Panc1 (cell line): Measurements from ENCODE around the gene NPEPL1. TPM values are rescaled to one million over a fixed set of nuclear protein-coding genes. Genes with fewer than 3 reads are reported as not detected.

Source experiments
- ATAC-seq: fragments of 200-7000 bp; cut with Tn5 transposase; 2 replicates; pipeline ENCODE4 v1.9.1; 2020; ENCODE audit warnings: mild to moderate bottlenecking, moderate library complexity
- BruUV-seq: library from RNA; stranded (reverse); fragments of 400-500 nt; replicated peaks from 2 replicates; lab custom pipeline; 2021; lab: Mats Ljungman, UMichigan
- CTCF ChIA-PET: fragments of 300-600 bp; sonication (Branson Sonifier 250); formaldehyde crosslinking; loops from one replicate; lab custom pipeline; 2022; ENCODE audit warnings: antibody characterized with exemption; lab: Charles Lee
- POLR2A ChIA-PET: fragments of 300-600 bp; sonication (Branson Sonifier 250); formaldehyde crosslinking; loops from one replicate; lab custom pipeline; 2022; ENCODE audit warnings: antibody characterized with exemption; lab: Charles Lee
- DNase-seq: peaks from one replicate; pipeline ENCODE4 v3.0.0-alpha.2; 2010; ENCODE audit warnings: low read depth, low spot score
- H3K27ac ChIP-seq: 2 replicates; pipeline ENCODE4 v1.5.1; 2011; ENCODE audit warnings: mild to moderate bottlenecking, low read length, inconsistent platforms
- H3K27me3 ChIP-seq: fragments of 200-500 bp; sonication (Bioruptor generic); 2 replicates; pipeline ENCODE4 v1.6.0; 2014; ENCODE audit warnings: low read length, inconsistent platforms; ENCODE audit not compliant: control insufficient read depth, insufficient read depth
- H3K36me3 ChIP-seq: fragments of 200-500 bp; sonication (Bioruptor generic); 2 replicates; pipeline ENCODE4 v1.5.1; 2014; ENCODE audit warnings: inconsistent platforms, mild to moderate bottlenecking, low read length, moderate library complexity; ENCODE audit not compliant: control insufficient read depth, insufficient read depth
- H3K4me1 ChIP-seq: 2 replicates; pipeline ENCODE4 v1.5.1; 2011; ENCODE audit warnings: inconsistent platforms, mild to moderate bottlenecking, low read length, moderate library complexity; ENCODE audit not compliant: control insufficient read depth, insufficient read depth
- H3K4me3 ChIP-seq, 2 experiments: 2 replicates each; pipeline ENCODE4 v1.5.1; 2011 to 2012; ENCODE audit warnings: low read depth in 2 of 2, low read length in 2 of 2, mild to moderate bottlenecking in 2 of 2, inconsistent platforms in 1 of 2, moderate library complexity in 1 of 2
- H3K9me3 ChIP-seq: fragments of 200-500 bp; sonication (Bioruptor generic); 2 replicates; pipeline ENCODE4 v1.5.1; 2014; ENCODE audit warnings: low read depth, mild to moderate bottlenecking, inconsistent platforms, low read length, moderate library complexity; ENCODE audit not compliant: control insufficient read depth, insufficient read depth
- CTCF ChIP-seq: fragments of 450-650 bp; IDR thresholded peaks from 2 replicates; pipeline ENCODE4 v1.5.1; 2017; ENCODE audit warnings: mild to moderate bottlenecking
- POLR2AphosphoS5 ChIP-seq: IDR thresholded peaks from 2 replicates; pipeline ENCODE4 v1.6.1; 2012; ENCODE audit warnings: mild to moderate bottlenecking, low read depth, low read length, moderate library complexity
- REST ChIP-seq, 2 experiments: IDR thresholded peaks; 2 replicates each; pipeline ENCODE4 v1.6.1; 2011 to 2012; ENCODE audit warnings: low read depth in 2 of 2, control low read depth in 1 of 2, low read length in 1 of 2, mild to moderate bottlenecking in 1 of 2, moderate library complexity in 1 of 2; ENCODE audit not compliant: insufficient read depth in 1 of 2
- SIN3A ChIP-seq: IDR thresholded peaks from 2 replicates; pipeline ENCODE4 v1.6.1; 2012; ENCODE audit warnings: low read depth, mild to moderate bottlenecking, low read length, moderate library complexity, borderline replicate concordance; ENCODE audit not compliant: insufficient read depth
- TCF7L2 ChIP-seq: IDR thresholded peaks from 2 replicates; pipeline ENCODE4 v1.6.1; 2011; ENCODE audit warnings: mild to moderate bottlenecking, low read depth, low read length, inconsistent platforms
- in situ Hi-C: cut with HindIII; loops from 2 replicates; pipeline ENCODE4 v1.10.0; 2016; ENCODE audit warnings: low sequenced_read_pairs, low pct_unique_long_range_greater_than_20kb
- intact Hi-C: fragments of 100-400 bp; cut with micrococcal nuclease; formaldehyde crosslinking; loops from one replicate; pipeline ENCODE4 v1.10.0; 2022; ENCODE audit not compliant: unreplicated experiment
- total RNA-seq: library from RNA; stranded (reverse); gene quantifications from one replicate; pipeline ENCODE4 v1.2.1, GENCODE V29; 2021; ENCODE audit not compliant: unreplicated experiment

The NPEPL1 gene
- total RNA-seq, 1 experiment from 2014 or later, result 27.4 TPM

DNA sequence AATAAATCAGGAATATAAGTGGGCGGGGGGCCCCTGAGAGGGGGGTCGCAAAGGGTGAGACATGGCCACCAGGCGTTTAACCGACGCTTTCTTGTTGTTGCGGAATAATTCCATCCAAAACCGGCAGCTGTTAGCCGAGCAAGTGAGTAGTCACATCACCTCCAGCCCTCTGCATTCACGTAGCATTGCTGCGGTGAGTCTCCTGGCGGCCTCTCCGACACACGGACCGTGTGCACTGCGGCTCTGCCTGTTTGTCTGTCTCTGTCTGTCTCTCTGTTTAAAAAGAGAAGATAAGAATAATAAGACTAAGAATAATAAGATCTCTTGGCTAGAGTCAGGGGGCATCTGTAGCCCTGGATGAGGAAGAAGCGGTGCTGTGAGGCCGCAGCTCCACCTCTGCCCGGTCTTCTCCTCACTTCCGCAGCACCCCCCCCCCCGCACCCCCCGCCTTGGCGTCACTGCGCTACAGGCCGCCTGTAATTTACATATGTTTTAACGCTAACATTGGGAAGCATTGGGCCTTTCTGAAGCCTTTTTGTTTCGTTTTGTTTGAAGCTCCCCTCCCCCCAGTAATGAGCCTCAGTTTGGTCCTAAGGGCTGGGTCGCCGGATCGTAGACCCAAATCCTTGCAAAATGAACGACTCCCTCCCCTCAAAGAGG lies 40.5 kb upstream of the NPEPL1 start:
- H3K9me3 ChIP-seq, result no peaks in the 10 kb centered on the region
- H3K27me3 ChIP-seq, result no peaks in the 10 kb centered on the region
- H3K4me3 ChIP-seq, result peak overlapping the region; percentile 85 to 97
- ATAC-seq (peak; percentile 56), DNase-seq (peak; percentile 27)
- intact Hi-C loops, result loop anchor here (2.0 kb wide), 1 partner anchor 187 kb away; no protein-coding TSS in a partner anchor
- H3K27ac ChIP-seq, result peak overlapping the region; percentile 97
- POLR2A ChIA-PET, result interaction anchor here (0.6 kb wide), 2 partner anchors 209 to 969 kb away, joined by 3 read pairs; no protein-coding TSS in a partner anchor
- BruUV-seq, result TSS peak; percentile 98
- in situ Hi-C loops, result no loop called here
- H3K4me1 ChIP-seq, result peaks cover 28% of the 10 kb centered on the region; the same call in 1 of the 2 replicates
- H3K36me3 ChIP-seq, result peaks cover 9% of the 10 kb centered on the region
- TF ChIP-seq TCF7L2, result no peak
- no peak for TF ChIP-seq REST (IDR thresholded peaks at IDR 0.05; ENCODE audit: insufficient read depth in 1 of 2, low read depth in 2 of 2, low read length in 1 of 2)
- peak; percentile 54; the same call in 1 of the 2 replicates for TF ChIP-seq POLR2AphosphoS5
- CTCF ChIA-PET, result interaction anchor here (0.5 kb wide), 1 partner anchor 62 kb away, joined by 8 read pairs; no protein-coding TSS in a partner anchor

- in situ Hi-C loops, result no loop called here
- H3K27me3 ChIP-seq, result no peaks in the 10 kb centered on the region
- no peak for TF ChIP-seq POLR2AphosphoS5
- no peak for TF ChIP-seq REST (IDR thresholded peaks at IDR 0.05; ENCODE audit: insufficient read depth in 1 of 2, low read depth in 2 of 2, low read length in 1 of 2)
- no peak for TF ChIP-seq CTCF
- TF ChIP-seq TCF7L2, result no peak
- no peak for TF ChIP-seq SIN3A
- H3K4me3 ChIP-seq, result peak overlapping the region; percentile 85 to 97
- ChIA-PET CTCF (interaction anchor here (0.6 kb wide), 1 partner anchor 8 kb away, joined by 3 read pairs; no protein-coding TSS in a partner anchor), POLR2A (no interaction called here)
- BruUV-seq, result no TSS peak
- ATAC-seq (no peak), DNase-seq (no peak)
- peaks cover 33% of the 10 kb centered on the region for H3K4me1 ChIP-seq
- peaks cover 9% of the 10 kb centered on the region for H3K36me3 ChIP-seq
- peak overlapping the region; percentile 97 for H3K27ac ChIP-seq
- intact Hi-C loops, result no loop called here
- H3K9me3 ChIP-seq, result no peaks in the 10 kb centered on the region
These were observed 39.9 kb upstream of the NPEPL1 start for GRCh38 chr20:58652606-58653294.
